H1 (cell line): Measurements from ENCODE around the gene SHROOM3. TPM values are rescaled to one million over a fixed set of nuclear protein-coding genes. Genes with fewer than 3 reads are reported as not detected.

Experiments
- BCL11A ChIP-seq, 2 experiments: IDR thresholded peaks; one replicate each; pipeline ENCODE4 v1.6.1; 2011; ENCODE audit warnings: low read depth in 2 of 2, low read length in 2 of 2, mild to moderate bottlenecking in 2 of 2
- JUND ChIP-seq: IDR thresholded peaks from 2 replicates; pipeline ENCODE4 v1.6.1; 2011; ENCODE audit warnings: mild to moderate bottlenecking, improper control_type of control experiment, low read length
- polyA plus RNA-seq, 7 experiments: library from polyadenylated mRNA; depleted of rRNA in 3 of 7; stranded (reverse) in 5 of 7; unstranded in 2 of 7; fragments of >200 nt in 5 of 7; fragments of 200-250 nt in 2 of 7; gene quantifications; 1 replicate in 5 of 7; 2 replicates in 1 of 7; 4 replicates in 1 of 7; pipeline versions ENCODE4 v1.2.1 to v1.2.3, GENCODE V29; 2011 to 2013; ENCODE audit warnings: missing spikeins in 2 of 7, mixed read lengths in 2 of 7
- total RNA-seq: library from RNA; stranded (reverse); fragmentation: NEBNext Ultra II Directional; extraction: Animal tissue kit (Norgen Biotek cat#: 25700); gene quantifications from 2 replicates; pipeline ENCODE4 v1.2.1, GENCODE V29; 2021

SHROOM3 gene
- total and polyA plus RNA-seq, 2 of the 8 experiments (the other 6 are each of a cell fraction or from before 2014, with no cell fraction given) = 15.8 to 34.0 TPM

DNA sequence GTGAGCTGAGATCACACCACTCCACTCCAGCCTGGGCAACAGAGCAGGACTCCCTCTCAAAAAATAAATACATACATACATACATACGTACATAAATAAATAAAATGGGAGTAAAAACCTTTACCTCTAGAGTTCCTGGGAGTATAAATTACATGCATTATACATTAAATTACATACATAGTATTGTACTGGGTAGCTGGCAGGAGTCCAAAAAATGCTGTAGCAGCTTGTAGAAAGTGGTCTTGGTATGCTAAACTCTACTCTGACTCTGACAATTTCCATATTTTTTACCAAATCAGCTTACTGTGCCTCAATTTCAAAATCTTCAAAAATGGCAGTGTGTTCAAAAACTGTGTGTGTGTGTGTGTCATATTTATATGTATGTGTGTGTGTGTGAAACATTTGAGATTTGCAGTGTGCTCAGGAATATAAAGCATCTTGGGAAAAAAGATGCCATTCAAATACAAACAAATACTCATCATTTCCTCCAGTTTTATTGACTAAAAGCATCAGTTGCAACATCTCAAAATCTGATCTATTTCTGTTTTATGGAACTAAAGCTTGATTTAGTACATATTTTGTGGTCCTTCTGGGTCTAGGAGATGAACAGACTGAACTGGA is 171.7 kb downstream of the SHROOM3 start (continued):
- TF ChIP-seq JUND (no peak), BCL11A (IDR thresholded peaks at IDR 0.05; ENCODE audit: low read depth in 2 of 2, low read length in 2 of 2) (no peak)
- TF ChIP-seq, all 59 proteins: peak for 0
